Tibial nerve (tissue), 4 donors: ENCODE data around the gene PRUNE1.

Experiments
- CTCF ChIP-seq, 5 experiments: fragments of 200-600 bp in 3 of 5; fragments of 450-650 bp in 2 of 5; sonication (generic) in 3 of 5; IDR thresholded peaks; one replicate each; pipeline ENCODE4 v1.5.1; 2016 to 2019; ENCODE audit warnings: antibody characterized with exemption in 5 of 5, mild to moderate bottlenecking in 3 of 5, moderate library complexity in 2 of 5
- EP300 ChIP-seq, 2 donors: sonication (generic); formaldehyde crosslinking; IDR thresholded peaks; one replicate each; pipeline ENCODE4 v1.6.1; 2017; ENCODE audit warnings: antibody characterized with exemption in 2 of 2, mild to moderate bottlenecking in 1 of 2
- POLR2A ChIP-seq, 2 donors: fragments of 450-650 bp; IDR thresholded peaks; one replicate each; pipeline ENCODE4 v1.6.1; 2017; ENCODE audit warnings: antibody characterized with exemption in 2 of 2, mild to moderate bottlenecking in 2 of 2, moderate library complexity in 2 of 2

- TF ChIP-seq CTCF (IDR thresholded peaks at IDR 0.05), result no peak
- no peak for TF ChIP-seq POLR2A (IDR thresholded peaks at IDR 0.05)
- no peak for TF ChIP-seq EP300 (IDR thresholded peaks at IDR 0.05)
Observed at GRCh38 chr1:151067185-151067584, 58.9 kb downstream of the PRUNE1 start.
